Type B pancreatic cell (in vitro differentiated cells): ENCODE data around the gene DUXB. TPM values are rescaled to one million over a fixed set of nuclear protein-coding genes. Genes with fewer than 3 reads are reported as not detected.

ENCODE experiments used
- DNase-seq: peaks from one replicate; pipeline ENCODE4 v3.0.0; 2021; ENCODE audit warnings: mixed read lengths; ENCODE audit not compliant: unreplicated experiment; ENCODE audit errors: extremely low spot score
- H3K27ac Mint-ChIP-seq: 2 replicates; pipeline ENCODE4 v1.8.0; 2021; ENCODE audit warnings: mild to moderate bottlenecking, mixed read lengths
- H3K27me3 Mint-ChIP-seq: 2 replicates; pipeline ENCODE4 v1.8.0; 2021; ENCODE audit warnings: mixed read lengths
- H3K36me3 Mint-ChIP-seq: 2 replicates; pipeline ENCODE4 v1.8.0; 2021; ENCODE audit warnings: mixed read lengths
- H3K4me1 Mint-ChIP-seq: one replicate; pipeline ENCODE4 v1.8.0; 2021; ENCODE audit warnings: mixed read lengths; ENCODE audit not compliant: unreplicated experiment
- H3K4me3 Mint-ChIP-seq: 2 replicates; pipeline ENCODE4 v1.8.0; 2021; ENCODE audit warnings: mild to moderate bottlenecking, mixed read lengths
- H3K9me3 Mint-ChIP-seq: 2 replicates; pipeline ENCODE4 v1.8.0; 2021; ENCODE audit warnings: mixed read lengths
- CTCF ChIP-seq: fragments of 200-600 bp; sonication (generic); conservative IDR thresholded peaks from 2 replicates; pipeline ENCODE4 v1.5.0; 2021; ENCODE audit warnings: antibody characterized with exemption, mild to moderate bottlenecking
- total RNA-seq: library from RNA; stranded (reverse); gene quantifications from 2 replicates; pipeline ENCODE4 v1.2.1, GENCODE V29; 2021; ENCODE audit warnings: low replicate concordance

The DUXB gene
- total RNA-seq, 1 donor from 2014 or later, result not detected

DNA sequence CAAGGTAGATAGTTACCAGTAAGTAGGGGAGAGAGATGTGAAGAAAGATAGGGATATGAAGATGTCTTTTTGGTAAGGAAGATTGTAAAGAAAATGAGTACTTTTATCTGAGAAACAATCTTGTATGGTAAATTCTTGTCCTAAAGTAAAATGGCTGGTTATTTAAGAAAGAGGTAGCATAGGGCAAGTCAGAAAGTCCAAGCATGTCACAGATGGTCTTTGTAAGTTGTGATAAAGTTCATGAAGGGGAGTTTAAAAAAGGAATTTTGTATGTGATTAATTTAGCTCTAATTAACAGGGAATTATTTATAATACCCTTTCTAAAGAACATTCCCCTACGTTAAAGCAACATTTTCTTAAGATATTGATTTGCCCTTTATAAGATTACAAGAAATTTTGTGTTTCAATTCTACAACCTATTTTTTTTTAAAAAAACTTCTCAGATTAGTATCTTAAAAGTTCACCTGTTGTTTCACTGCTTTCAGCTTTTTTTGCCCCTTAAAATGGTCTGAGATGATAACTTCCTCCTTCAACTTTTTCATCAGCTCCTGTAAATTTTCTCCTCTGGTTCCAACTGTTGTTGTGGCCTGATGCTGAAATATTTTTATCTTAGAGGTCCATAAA lies 41.3 kb upstream of the DUXB start:
- H3K27me3 Mint-ChIP-seq, result no peaks in the 10 kb centered on the region
- H3K27ac Mint-ChIP-seq, result no peak overlapping the region

DNA sequence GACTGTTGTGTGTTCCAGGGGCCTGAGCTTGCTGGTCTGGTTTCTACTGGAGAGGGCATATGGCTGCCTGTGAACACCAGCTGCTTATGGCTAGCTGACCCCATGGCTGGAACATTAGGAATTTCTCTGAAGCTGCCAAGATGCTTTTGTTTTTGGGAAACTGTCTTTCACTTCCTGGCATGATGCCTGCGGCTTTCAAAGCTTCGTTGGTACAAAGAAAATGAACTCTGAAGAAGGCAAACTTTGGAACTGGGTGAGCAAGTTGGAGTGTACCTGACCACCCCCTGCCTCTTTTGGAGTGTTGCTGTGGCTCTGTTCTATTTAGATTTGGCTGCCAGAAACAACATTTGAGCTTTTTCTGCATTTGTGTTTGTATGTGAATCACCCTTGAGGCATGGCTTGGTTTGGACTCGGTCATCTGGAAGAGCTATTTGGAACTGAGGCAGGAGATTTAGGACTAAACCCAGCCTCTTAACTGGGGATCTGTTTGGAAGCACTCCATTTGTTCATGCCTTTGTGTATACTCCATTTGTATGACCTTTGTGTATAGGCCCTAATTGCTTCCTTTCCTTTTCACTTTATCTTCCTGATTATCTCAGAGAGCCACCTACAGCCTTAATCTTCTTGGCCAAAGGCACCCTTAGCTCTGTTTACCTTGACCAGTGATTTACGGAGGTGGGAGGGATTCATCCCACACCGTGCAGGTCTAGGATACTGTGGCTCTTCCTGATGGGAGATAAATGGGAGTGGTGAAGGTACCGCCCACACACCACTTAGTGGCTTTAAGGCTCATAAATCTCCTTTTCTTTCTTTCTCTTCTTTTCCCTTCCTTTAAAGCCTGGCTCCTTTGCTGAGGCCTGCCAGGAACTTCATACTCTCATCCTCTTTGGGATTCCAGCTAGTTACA lies 32.3 kb upstream of the DUXB start:
- Mint-ChIP-seq H3K27ac (no peak overlapping the region), H3K4me3 (no peak overlapping the region), H3K9me3 (no peaks in the 10 kb centered on the region), H3K4me1 (peaks cover 11% of the 10 kb centered on the region), H3K36me3 (no peaks in the 10 kb centered on the region), H3K27me3 (no peaks in the 10 kb centered on the region)
- DNase-seq, result no peak
- TF ChIP-seq CTCF, result no peak

More for the DNA sequence above, 41.3 kb upstream of the DUXB start:
- Mint-ChIP-seq H3K9me3 (peaks cover 7% of the 10 kb centered on the region), H3K4me1 (no peaks in the 10 kb centered on the region), H3K4me3 (no peak overlapping the region), H3K36me3 (no peaks in the 10 kb centered on the region)
- no peak for TF ChIP-seq CTCF
- DNase-seq, result no peak

DNA sequence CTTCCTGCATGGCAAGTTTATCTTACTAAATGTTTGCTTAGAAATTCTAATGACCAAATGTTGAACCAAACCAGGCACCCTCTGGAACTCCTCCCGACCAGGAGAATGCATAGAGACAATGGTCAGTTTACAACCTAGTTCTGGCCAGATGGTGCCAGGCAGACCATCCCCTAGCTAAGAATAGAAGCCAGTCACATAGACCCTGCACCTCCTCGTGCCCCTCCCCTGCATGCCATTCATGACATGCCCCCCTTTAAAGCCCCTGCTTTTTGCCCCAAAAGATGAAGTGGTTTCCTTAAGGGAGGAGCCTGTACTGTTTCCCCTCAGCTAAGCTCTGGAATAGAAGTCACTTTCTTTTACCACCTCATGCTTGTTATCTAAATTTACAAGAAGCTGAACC lies 31.6 kb upstream of the DUXB start:
- DNase-seq, result no peak
- no peak overlapping the region for H3K27ac Mint-ChIP-seq
- no peak overlapping the region for H3K4me3 Mint-ChIP-seq
- no peaks in the 10 kb centered on the region for H3K27me3 Mint-ChIP-seq
- H3K4me1 Mint-ChIP-seq, result peaks cover 11% of the 10 kb centered on the region
- H3K36me3 Mint-ChIP-seq, result no peaks in the 10 kb centered on the region
- H3K9me3 Mint-ChIP-seq, result no peaks in the 10 kb centered on the region
- TF ChIP-seq CTCF, result no peak

- no peak for DNase-seq
- Mint-ChIP-seq H3K4me3 (no peak overlapping the region), H3K27ac (no peak overlapping the region), H3K27me3 (no peaks in the 10 kb centered on the region), H3K9me3 (no peaks in the 10 kb centered on the region), H3K36me3 (no peaks in the 10 kb centered on the region), H3K4me1 (no peaks in the 10 kb centered on the region)
- TF ChIP-seq CTCF, result no peak
These were observed 26.0 kb upstream of the DUXB start for GRCh38 chr16:75727221-75727620.

- H3K4me1 Mint-ChIP-seq, result no peaks in the 10 kb centered on the region
- no peaks in the 10 kb centered on the region for H3K36me3 Mint-ChIP-seq
- no peak within 1 kb of the TSS for H3K4me3 Mint-ChIP-seq
- no peaks in the 10 kb centered on the region for H3K9me3 Mint-ChIP-seq
- H3K27ac Mint-ChIP-seq, result no peak within 1 kb of the TSS
- TF ChIP-seq CTCF, result no peak
- no peaks in the 10 kb centered on the region for H3K27me3 Mint-ChIP-seq
- no peak for DNase-seq
These were observed 25.1 kb upstream of the DUXB start, which contains the start of gene CPHXL for GRCh38 chr16:75726390-75726789. Gene CPHXL (minus strand): TSS chr16:75726490. CDS start chr16:75726442, 48 bp downstream.
